ENCODE data around the gene ANKRD27.
"Not testable (repeated sequence)": the region's sequence is repeated elsewhere in the genome, so short reads cannot be mapped to it uniquely, and the experiment has no call there.

ANKRD27 gene

GRCh38 chr19:32606289-32606688, 68.7 kb downstream of the ANKRD27 start:
- Histone ChIP-seq H3K4me1 (ENCODE audit: control insufficient read depth, insufficient read depth, low read length) (no peaks in the 10 kb centered on the region), H3K9me3 (ENCODE audit: control insufficient read depth in 2 of 2, low read length in 2 of 2) (no peaks in the 10 kb centered on the region), H3K36me3 (ENCODE audit: control insufficient read depth in 2 of 2, insufficient read depth in 2 of 2, low read length in 2 of 2) (peaks cover 33 to 46% of the 10 kb centered on the region in 2 donors), H3K4me3 (ENCODE audit: low read length in 2 of 2) (no peak overlapping the region), H3K27ac (ENCODE audit: low read length) (no peak overlapping the region), H3K9ac (ENCODE audit: low read length in 2 of 2) (no peak overlapping the region), H3K27me3 (ENCODE audit: control insufficient read depth in 1 of 2, insufficient read depth in 2 of 2, low read length in 2 of 2) (no peaks in the 10 kb centered on the region)

- H3K9me3 ChIP-seq (ENCODE audit: control insufficient read depth in 2 of 2, low read length in 2 of 2): no peaks in the 10 kb centered on the region
- no peaks in the 10 kb centered on the region for H3K4me1 ChIP-seq (ENCODE audit: control insufficient read depth, insufficient read depth, low read length)
- H3K36me3 ChIP-seq (ENCODE audit: control insufficient read depth in 2 of 2, insufficient read depth in 2 of 2, low read length in 2 of 2): peaks cover 33 to 44% of the 10 kb centered on the region in 2 donors
- no peaks in the 10 kb centered on the region for H3K27me3 ChIP-seq (ENCODE audit: control insufficient read depth in 1 of 2, insufficient read depth in 2 of 2, low read length in 2 of 2)
- H3K9ac ChIP-seq (ENCODE audit: low read length in 2 of 2): no peak overlapping the region
- H3K4me3 ChIP-seq (ENCODE audit: low read length in 2 of 2): no peak overlapping the region
- H3K27ac ChIP-seq (ENCODE audit: low read length): no peak overlapping the region
Measured at GRCh38 chr19:32605544-32605943, 69.4 kb downstream of the ANKRD27 start.

- no peak overlapping the region for H3K9ac ChIP-seq (ENCODE audit: low read length in 2 of 2)
- H3K4me1 ChIP-seq (ENCODE audit: control insufficient read depth, insufficient read depth, low read length): no peaks in the 10 kb centered on the region
- no peaks in the 10 kb centered on the region for H3K9me3 ChIP-seq (ENCODE audit: control insufficient read depth in 2 of 2, low read length in 2 of 2)
- no peaks in the 10 kb centered on the region for H3K27me3 ChIP-seq (ENCODE audit: control insufficient read depth in 1 of 2, insufficient read depth in 2 of 2, low read length in 2 of 2)
- H3K36me3 ChIP-seq (ENCODE audit: control insufficient read depth in 2 of 2, insufficient read depth in 2 of 2, low read length in 2 of 2): peaks cover 34 to 47% of the 10 kb centered on the region in 2 donors
- H3K4me3 ChIP-seq (ENCODE audit: low read length in 2 of 2): no peak overlapping the region
- H3K27ac ChIP-seq (ENCODE audit: low read length): no peak overlapping the region
Measured at GRCh38 chr19:32603961-32604360, 71.0 kb downstream of the ANKRD27 start.

GRCh38 chr19:32599736-32600157, 75.2 kb downstream of the ANKRD27 start:
- Histone ChIP-seq H3K9me3 (ENCODE audit: control insufficient read depth in 2 of 2, low read length in 2 of 2) (no peaks in the 10 kb centered on the region), H3K4me3 (ENCODE audit: low read length in 2 of 2) (no peak overlapping the region), H3K27ac (ENCODE audit: low read length) (no peak overlapping the region), H3K36me3 (ENCODE audit: control insufficient read depth in 2 of 2, insufficient read depth in 2 of 2, low read length in 2 of 2) (peaks cover 41 to 53% of the 10 kb centered on the region in 2 donors), H3K9ac (ENCODE audit: low read length in 2 of 2) (no peak overlapping the region), H3K27me3 (ENCODE audit: control insufficient read depth in 1 of 2, insufficient read depth in 2 of 2, low read length in 2 of 2) (no peaks in the 10 kb centered on the region), H3K4me1 (ENCODE audit: control insufficient read depth, insufficient read depth, low read length) (no peaks in the 10 kb centered on the region)

- H3K4me1 ChIP-seq (ENCODE audit: control insufficient read depth, insufficient read depth, low read length): no peaks in the 10 kb centered on the region
- peaks cover 43 to 48% of the 10 kb centered on the region in 2 donors for H3K36me3 ChIP-seq (ENCODE audit: control insufficient read depth in 2 of 2, insufficient read depth in 2 of 2, low read length in 2 of 2)
- H3K27ac ChIP-seq (ENCODE audit: low read length): no peak overlapping the region
- H3K27me3 ChIP-seq (ENCODE audit: control insufficient read depth in 1 of 2, insufficient read depth in 2 of 2, low read length in 2 of 2): no peaks in the 10 kb centered on the region
- H3K9ac ChIP-seq (ENCODE audit: low read length in 2 of 2): no peak overlapping the region
- no peaks in the 10 kb centered on the region for H3K9me3 ChIP-seq (ENCODE audit: control insufficient read depth in 2 of 2, low read length in 2 of 2)
- no peak overlapping the region for H3K4me3 ChIP-seq (ENCODE audit: low read length in 2 of 2)
Measured at GRCh38 chr19:32599258-32599657, 75.7 kb downstream of the ANKRD27 start.

GRCh38 chr19:32598022-32598421, 77.0 kb downstream of the ANKRD27 start:
- no peaks in the 10 kb centered on the region for H3K27me3 ChIP-seq (ENCODE audit: control insufficient read depth in 1 of 2, insufficient read depth in 2 of 2, low read length in 2 of 2)
- no peaks in the 10 kb centered on the region for H3K4me1 ChIP-seq (ENCODE audit: control insufficient read depth, insufficient read depth, low read length)
- no peak overlapping the region for H3K4me3 ChIP-seq (ENCODE audit: low read length in 2 of 2)
- no peak overlapping the region for H3K9ac ChIP-seq (ENCODE audit: low read length in 2 of 2)
- H3K9me3 ChIP-seq (ENCODE audit: control insufficient read depth in 2 of 2, low read length in 2 of 2): no peaks in the 10 kb centered on the region
- no peak overlapping the region for H3K27ac ChIP-seq (ENCODE audit: low read length)
- H3K36me3 ChIP-seq (ENCODE audit: control insufficient read depth in 2 of 2, insufficient read depth in 2 of 2, low read length in 2 of 2): peaks cover 35 to 37% of the 10 kb centered on the region in 2 donors

- H3K27me3 ChIP-seq (ENCODE audit: control insufficient read depth in 1 of 2, insufficient read depth in 2 of 2, low read length in 2 of 2): no peaks in the 10 kb centered on the region
- H3K36me3 ChIP-seq (ENCODE audit: control insufficient read depth in 2 of 2, insufficient read depth in 2 of 2, low read length in 2 of 2): peaks cover 28 to 33% of the 10 kb centered on the region in 2 donors
- no peak overlapping the region for H3K4me3 ChIP-seq (ENCODE audit: low read length in 2 of 2)
- no peak overlapping the region for H3K9ac ChIP-seq (ENCODE audit: low read length in 2 of 2)
- no peaks in the 10 kb centered on the region for H3K4me1 ChIP-seq (ENCODE audit: control insufficient read depth, insufficient read depth, low read length)
- no peak overlapping the region for H3K27ac ChIP-seq (ENCODE audit: low read length)
- no peaks in the 10 kb centered on the region for H3K9me3 ChIP-seq (ENCODE audit: control insufficient read depth in 2 of 2, low read length in 2 of 2)
Measured at GRCh38 chr19:32595491-32595890, 79.5 kb downstream of the ANKRD27 start.

- no peaks in the 10 kb centered on the region for H3K4me1 ChIP-seq (ENCODE audit: control insufficient read depth, insufficient read depth, low read length)
- no peaks in the 10 kb centered on the region for H3K9me3 ChIP-seq (ENCODE audit: control insufficient read depth in 2 of 2, low read length in 2 of 2)
- no peak overlapping the region for H3K4me3 ChIP-seq (ENCODE audit: low read length in 2 of 2)
- no peak overlapping the region for H3K9ac ChIP-seq (ENCODE audit: low read length in 2 of 2)
- no peaks in the 10 kb centered on the region for H3K27me3 ChIP-seq (ENCODE audit: control insufficient read depth in 1 of 2, insufficient read depth in 2 of 2, low read length in 2 of 2)
- no peak overlapping the region for H3K27ac ChIP-seq (ENCODE audit: low read length)
- H3K36me3 ChIP-seq (ENCODE audit: control insufficient read depth in 2 of 2, insufficient read depth in 2 of 2, low read length in 2 of 2): peaks cover 25 to 29% of the 10 kb centered on the region in 2 donors
Measured at GRCh38 chr19:32594021-32594420, 81.0 kb downstream of the ANKRD27 start.

GRCh38 chr19:32587747-32588504, 87.1 kb downstream of the ANKRD27 start:
- peaks cover 20 to 23% of the 10 kb centered on the region in 2 donors for H3K36me3 ChIP-seq (ENCODE audit: control insufficient read depth in 2 of 2, insufficient read depth in 2 of 2, low read length in 2 of 2)
- not testable (repeated sequence) for H3K27me3 ChIP-seq (ENCODE audit: control insufficient read depth in 1 of 2, insufficient read depth in 2 of 2, low read length in 2 of 2); H3K4me1 ChIP-seq (ENCODE audit: control insufficient read depth, insufficient read depth, low read length)

GRCh38 chr19:32581705-32582179, 93.2 kb downstream of the ANKRD27 start:
- H3K36me3 ChIP-seq (ENCODE audit: control insufficient read depth in 2 of 2, insufficient read depth in 2 of 2, low read length in 2 of 2): peaks cover 17 to 21% of the 10 kb centered on the region in 2 donors
- H3K9me3 ChIP-seq (ENCODE audit: control insufficient read depth in 2 of 2, low read length in 2 of 2): no peaks in the 10 kb centered on the region
- peak overlapping the region; percentile 87 to 90 for H3K9ac ChIP-seq (ENCODE audit: low read length in 2 of 2)
- H3K4me3 ChIP-seq (ENCODE audit: low read length in 2 of 2): peak overlapping the region; percentile 84 to 91
- H3K27me3 ChIP-seq (ENCODE audit: control insufficient read depth in 1 of 2, insufficient read depth in 2 of 2, low read length in 2 of 2): no peaks in the 10 kb centered on the region
- peak overlapping the region; percentile 67 for H3K27ac ChIP-seq (ENCODE audit: low read length)
- peaks cover 11% of the 10 kb centered on the region for H3K4me1 ChIP-seq (ENCODE audit: control insufficient read depth, insufficient read depth, low read length)

More at GRCh38 chr19:32587747-32588504, 87.1 kb downstream of the ANKRD27 start:
- not testable (repeated sequence) for H3K9ac ChIP-seq (ENCODE audit: low read length in 2 of 2); H3K4me3 ChIP-seq (ENCODE audit: low read length in 2 of 2); H3K27ac ChIP-seq (ENCODE audit: low read length); H3K9me3 ChIP-seq (ENCODE audit: control insufficient read depth in 2 of 2, low read length in 2 of 2)

All from stomach smooth muscle (tissue), 2 donors.